NCI-H2196 treated with DMSO at 0.1 percent for 48 hours (cell line): ENCODE results near the gene PLB1.

Experiments used
- DNase-seq: peaks from one replicate; lab custom pipeline; 2025; ENCODE audit not compliant: unreplicated experiment; lab: John Stamatoyannopoulos, UW

PLB1 gene

DNA sequence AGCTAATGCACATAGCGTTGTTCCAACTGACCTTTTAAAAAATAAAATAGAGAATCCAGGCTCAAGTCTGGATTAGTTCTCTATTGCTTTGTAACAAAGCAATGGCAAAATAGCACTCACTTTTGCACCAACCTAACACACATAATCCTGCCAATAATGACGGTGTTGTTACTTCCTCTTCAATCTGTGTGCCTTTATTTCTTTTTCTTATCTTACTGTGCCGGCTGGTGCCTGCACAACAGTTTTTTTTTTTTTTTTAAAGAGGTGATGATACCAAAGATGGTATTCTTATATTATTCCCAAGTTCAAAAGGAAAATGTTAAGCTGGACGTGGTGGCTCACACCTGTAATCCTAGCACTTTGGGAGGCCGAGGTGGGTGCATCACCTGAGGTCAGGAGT is 3.4 kb downstream of the PLB1 start:
- DNase-seq: no peak

DNA sequence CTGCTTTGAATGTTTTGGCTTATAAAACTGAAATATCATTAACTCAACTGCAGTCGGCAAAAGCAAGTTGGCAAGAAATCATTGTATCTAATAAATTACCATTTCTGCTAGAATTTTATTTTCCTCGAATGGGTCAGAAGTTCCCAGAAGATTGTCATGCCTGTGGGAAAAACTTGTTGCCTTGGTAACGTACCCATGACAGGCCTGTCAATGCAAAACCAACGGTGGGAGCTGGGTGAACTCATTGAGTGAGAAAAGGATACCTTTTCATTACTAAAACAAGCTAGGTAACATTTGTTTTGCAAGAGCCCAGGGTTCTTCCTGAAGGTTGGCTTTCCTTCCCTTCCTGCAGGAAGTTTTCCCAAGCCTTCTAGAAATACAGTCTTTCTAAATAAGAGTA is 9.5 kb downstream of the PLB1 start:
- DNase-seq: no peak

- no peak for DNase-seq
These were observed 10.5 kb downstream of the PLB1 start for GRCh38 chr2:28506112-28506910.

- peak; percentile 53 for DNase-seq
These were observed 12.2 kb downstream of the PLB1 start for GRCh38 chr2:28507796-28508764.

- no peak for DNase-seq
These were observed 13.5 kb downstream of the PLB1 start for GRCh38 chr2:28509361-28509760.

GRCh38 chr2:28510184-28510583 is 14.3 kb downstream of the PLB1 start:
- peak; percentile 45 for DNase-seq

GRCh38 chr2:28511871-28512606 is 16.2 kb downstream of the PLB1 start:
- no peak for DNase-seq

DNA sequence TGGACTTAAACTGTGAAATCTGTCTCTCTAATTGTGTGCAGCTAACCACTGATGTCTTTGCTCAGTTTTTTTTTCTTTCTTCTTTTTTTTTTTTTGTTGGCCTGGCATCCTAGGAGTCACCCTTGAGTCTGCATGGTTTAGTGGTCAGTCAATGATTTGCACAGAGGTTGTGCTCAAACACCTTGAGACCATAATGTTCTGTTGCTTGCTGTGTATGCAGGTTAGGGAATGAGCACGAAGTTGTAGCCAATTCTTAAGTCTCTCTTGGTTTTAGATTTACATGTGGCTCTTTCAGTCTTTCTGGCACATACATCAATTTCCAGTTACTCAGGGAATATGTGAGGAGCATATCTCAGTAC is 16.7 kb downstream of the PLB1 start:
- DNase-seq: no peak

- no peak for DNase-seq
These were observed 17.2 kb downstream of the PLB1 start for GRCh38 chr2:28513097-28513496.

GRCh38 chr2:28515176-28515751 is 19.4 kb downstream of the PLB1 start:
- DNase-seq: no peak

- no peak for DNase-seq
These were observed 20.6 kb downstream of the PLB1 start for GRCh38 chr2:28516430-28516829.

DNA sequence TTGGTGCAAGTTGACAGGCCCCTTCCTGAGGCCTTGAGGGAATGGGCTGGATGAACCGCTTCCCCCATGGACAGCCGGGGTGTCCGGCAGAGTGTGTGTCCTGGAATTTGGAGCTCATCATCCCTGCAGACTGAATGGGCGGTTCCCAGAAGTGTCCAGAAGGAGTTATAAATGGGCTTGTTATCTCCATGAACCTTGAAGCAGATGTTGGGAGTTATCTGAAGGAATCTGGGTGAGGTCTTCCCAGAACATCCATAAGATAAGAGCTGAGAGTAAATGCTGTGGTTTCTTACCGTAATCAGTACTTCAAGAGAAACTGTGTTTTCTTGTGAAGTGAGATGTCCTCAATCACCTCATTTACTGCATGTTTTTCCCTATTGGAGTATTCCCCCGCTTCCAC is 21.1 kb downstream of the PLB1 start:
- no peak for DNase-seq

- DNase-seq: no peak
These were observed 25.8 kb downstream of the PLB1 start for GRCh38 chr2:28521663-28522062.

DNA sequence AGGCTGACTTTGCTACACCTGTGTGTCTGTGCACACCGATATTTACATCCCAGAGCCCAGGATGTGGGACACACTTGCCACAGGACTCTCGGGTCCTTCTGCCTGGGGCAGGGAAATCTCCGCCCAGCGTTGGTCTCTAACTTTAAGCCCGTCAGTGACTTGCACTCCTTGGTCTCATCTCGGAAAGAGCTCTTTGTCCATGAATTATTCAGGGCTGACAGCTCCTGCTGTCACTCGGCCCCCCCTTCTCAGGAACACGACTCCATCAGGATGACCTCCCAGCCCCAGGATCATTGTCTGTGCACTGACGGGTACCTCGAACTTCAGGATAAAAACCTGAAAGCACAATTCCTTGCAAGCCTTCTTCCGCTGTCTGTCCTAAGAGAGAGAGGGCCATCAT is 26.6 kb downstream of the PLB1 start:
- DNase-seq: no peak

- no peak for DNase-seq
These were observed 28.0 kb downstream of the PLB1 start for GRCh38 chr2:28523902-28524301.

GRCh38 chr2:28525481-28525880 is 29.6 kb downstream of the PLB1 start:
- no peak for DNase-seq

DNA sequence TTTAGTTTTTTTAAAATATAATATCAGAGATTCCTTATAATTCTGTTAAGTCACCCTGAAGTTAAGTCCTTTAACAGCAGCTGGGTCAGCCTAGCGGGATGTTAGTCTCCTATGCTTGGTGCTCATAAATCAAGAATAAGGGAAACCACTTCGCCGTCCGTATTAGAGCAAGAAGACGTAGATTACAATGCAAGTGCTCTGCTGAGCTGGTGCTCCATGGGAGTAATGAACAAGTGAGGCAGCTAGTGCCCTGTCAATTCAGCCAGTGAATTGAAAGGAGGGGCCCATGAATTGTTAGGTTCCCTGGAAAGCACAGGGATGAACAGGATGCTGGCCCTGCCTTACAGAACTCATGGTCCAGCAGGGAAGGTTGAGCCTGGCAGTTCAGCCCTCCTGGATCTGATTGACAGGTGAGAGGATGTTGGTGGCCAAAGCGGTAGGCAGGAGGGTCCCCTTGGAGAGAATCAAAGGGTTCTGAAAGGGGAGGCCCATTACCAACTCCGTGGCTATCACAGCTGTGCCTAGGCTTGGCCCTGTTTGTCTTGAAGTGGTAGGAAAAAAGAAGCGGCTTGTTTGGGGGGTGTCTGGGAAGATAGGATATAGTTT is 30.8 kb downstream of the PLB1 start:
- DNase-seq: no peak

GRCh38 chr2:28527196-28527595 is 31.3 kb downstream of the PLB1 start:
- no peak for DNase-seq

GRCh38 chr2:28528206-28528605 is 32.3 kb downstream of the PLB1 start:
- DNase-seq: no peak

DNA sequence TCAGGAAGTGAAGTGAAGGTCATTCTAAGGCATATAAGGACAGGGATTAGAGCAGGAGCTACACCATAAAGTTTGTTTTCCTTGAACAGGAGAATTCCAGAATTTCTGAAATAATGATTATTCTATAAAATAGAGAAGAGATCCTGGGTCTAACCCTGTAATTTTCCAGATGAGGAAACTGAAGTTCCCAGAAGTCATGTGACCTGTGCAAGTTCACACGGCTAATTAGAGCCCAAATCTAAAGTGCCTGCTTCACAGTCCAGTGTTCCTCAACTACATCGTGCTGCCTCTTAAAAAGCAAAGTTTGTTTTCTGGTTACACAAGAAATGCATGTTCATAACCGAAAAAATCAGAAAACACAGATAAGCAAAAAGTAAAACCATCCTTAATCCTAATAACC is 34.9 kb downstream of the PLB1 start:
- DNase-seq: no peak

DNA sequence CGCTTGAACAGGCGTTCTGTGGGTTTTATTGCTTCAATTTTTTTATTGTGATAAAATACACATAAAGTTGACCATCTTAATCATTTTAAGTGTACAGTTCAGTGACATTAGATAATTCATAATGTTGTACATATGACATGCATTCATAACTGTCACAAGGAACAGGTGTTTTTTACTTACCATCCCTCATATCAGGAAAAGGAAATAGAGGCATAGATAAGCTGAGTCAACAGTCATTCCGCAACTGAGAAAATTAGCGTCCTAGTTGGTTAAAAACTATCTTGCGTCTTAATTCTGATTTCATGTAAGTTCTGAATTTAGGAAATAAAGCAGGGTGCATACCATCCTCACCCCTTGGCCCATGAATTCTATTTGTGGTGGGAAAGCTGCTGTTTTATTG is 36.5 kb downstream of the PLB1 start:
- DNase-seq: no peak
